ENCODE results near the gene GAB3.

GRCh38 chrX:154658187-154658586, 92.7 kb downstream of the GAB3 start:
- TF ChIP-seq, protein P1, sequence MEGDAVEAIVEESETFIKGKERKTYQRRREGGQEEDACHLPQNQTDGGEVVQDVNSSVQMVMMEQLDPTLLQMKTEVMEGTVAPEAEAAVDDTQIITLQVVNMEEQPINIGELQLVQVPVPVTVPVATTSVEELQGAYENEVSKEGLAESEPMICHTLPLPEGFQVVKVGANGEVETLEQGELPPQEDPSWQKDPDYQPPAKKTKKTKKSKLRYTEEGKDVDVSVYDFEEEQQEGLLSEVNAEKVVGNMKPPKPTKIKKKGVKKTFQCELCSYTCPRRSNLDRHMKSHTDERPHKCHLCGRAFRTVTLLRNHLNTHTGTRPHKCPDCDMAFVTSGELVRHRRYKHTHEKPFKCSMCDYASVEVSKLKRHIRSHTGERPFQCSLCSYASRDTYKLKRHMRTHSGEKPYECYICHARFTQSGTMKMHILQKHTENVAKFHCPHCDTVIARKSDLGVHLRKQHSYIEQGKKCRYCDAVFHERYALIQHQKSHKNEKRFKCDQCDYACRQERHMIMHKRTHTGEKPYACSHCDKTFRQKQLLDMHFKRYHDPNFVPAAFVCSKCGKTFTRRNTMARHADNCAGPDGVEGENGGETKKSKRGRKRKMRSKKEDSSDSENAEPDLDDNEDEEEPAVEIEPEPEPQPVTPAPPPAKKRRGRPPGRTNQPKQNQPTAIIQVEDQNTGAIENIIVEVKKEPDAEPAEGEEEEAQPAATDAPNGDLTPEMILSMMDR (IDR thresholded peaks at IDR 0.05; ENCODE audit: extremely low read depth in 1 of 2, insufficient read depth in 1 of 2, low read depth in 1 of 2, low read length in 2 of 2): no peak
- TF ChIP-seq POLR2A (IDR thresholded peaks at IDR 0.05; ENCODE audit: low read depth, low read length): no peak
